Subcutaneous abdominal adipose tissue (tissue), 5 donors: ENCODE measurements around the gene ARSJ.

ENCODE experiments used
- H3K27ac ChIP-seq: one replicate; pipeline ENCODE4 v1.7.0; 2013; ENCODE audit warnings: low read depth, mild to moderate bottlenecking, inconsistent platforms, low read length, moderate library complexity
- H3K27me3 ChIP-seq, 5 donors: one replicate each; pipeline ENCODE4 v1.7.0; 2013; ENCODE audit warnings: low read length in 5 of 5, inconsistent platforms in 1 of 5; ENCODE audit not compliant: control insufficient read depth in 5 of 5, insufficient read depth in 4 of 5
- H3K36me3 ChIP-seq, 5 donors: one replicate each; pipeline ENCODE4 v1.7.0; 2013; ENCODE audit warnings: low read length in 5 of 5; ENCODE audit not compliant: control insufficient read depth in 5 of 5, insufficient read depth in 5 of 5
- H3K4me1 ChIP-seq, 5 donors: one replicate each; pipeline ENCODE4 v1.7.0; 2013; ENCODE audit warnings: low read length in 5 of 5, mild to moderate bottlenecking in 3 of 5, moderate library complexity in 1 of 5; ENCODE audit not compliant: control insufficient read depth in 5 of 5, insufficient read depth in 5 of 5
- H3K4me3 ChIP-seq, 5 donors: one replicate each; pipeline ENCODE4 v1.7.0; 2013; ENCODE audit warnings: low read length in 5 of 5, low read depth in 1 of 5
- H3K9ac ChIP-seq, 5 donors: one replicate each; pipeline ENCODE4 v1.7.0; 2013; ENCODE audit warnings: low read length in 5 of 5, mild to moderate bottlenecking in 4 of 5, moderate library complexity in 3 of 5
- H3K9me3 ChIP-seq, 5 donors: one replicate each; pipeline ENCODE4 v1.7.0; 2013; ENCODE audit warnings: low read length in 5 of 5; ENCODE audit not compliant: control insufficient read depth in 5 of 5
- donor health status: healthy.
- donor health status: healthy.
- donor health status: healthy.
- donor health status: healthy.
- donor health status: healthy.

The ARSJ gene

GRCh38 chr4:113990886-113991285, 11.4 kb upstream of the ARSJ start:
- Histone ChIP-seq H3K27me3 (no peaks in the 10 kb centered on the region), H3K36me3 (no peaks in the 10 kb centered on the region), H3K27ac (no peak overlapping the region), H3K9ac (no peak overlapping the region), H3K4me3 (no peak overlapping the region), H3K9me3 (peaks cover 0 to 2% (median 0%) of the 10 kb centered on the region in 5 donors), H3K4me1 (no peaks in the 10 kb centered on the region)

GRCh38 chr4:113987382-113987941, 8.0 kb upstream of the ARSJ start:
- Histone ChIP-seq H3K4me3 (no peak overlapping the region), H3K9me3 (peaks cover 0 to 2% (median 0%) of the 10 kb centered on the region in 5 donors), H3K4me1 (no peaks in the 10 kb centered on the region), H3K36me3 (no peaks in the 10 kb centered on the region), H3K27me3 (no peaks in the 10 kb centered on the region), H3K27ac (no peak overlapping the region), H3K9ac (no peak overlapping the region)

GRCh38 chr4:113982181-113982580, 2.7 kb upstream of the ARSJ start:
- peaks cover 0 to 18% (median 16%) of the 10 kb centered on the region in 5 donors for H3K4me1 ChIP-seq
- no peak overlapping the region for H3K27ac ChIP-seq
- no peak overlapping the region for H3K4me3 ChIP-seq
- H3K27me3 ChIP-seq, result peaks cover 0 to 14% (median 8%) of the 10 kb centered on the region in 5 donors
- no peaks in the 10 kb centered on the region for H3K9me3 ChIP-seq
- H3K36me3 ChIP-seq, result no peaks in the 10 kb centered on the region
- no peak overlapping the region for H3K9ac ChIP-seq

GRCh38 chr4:113981591-113981990, 2.1 kb upstream of the ARSJ start:
- no peak overlapping the region for H3K4me3 ChIP-seq
- no peak overlapping the region for H3K27ac ChIP-seq
- no peak overlapping the region for H3K9ac ChIP-seq
- no peaks in the 10 kb centered on the region for H3K36me3 ChIP-seq
- H3K4me1 ChIP-seq, result peaks cover 0 to 18% (median 16%) of the 10 kb centered on the region in 5 donors
- no peaks in the 10 kb centered on the region for H3K9me3 ChIP-seq
- peaks cover 0 to 14% (median 8%) of the 10 kb centered on the region in 5 donors for H3K27me3 ChIP-seq

GRCh38 chr4:113979905-113980615, 613 bp upstream of the ARSJ start:
- Histone ChIP-seq H3K9ac (peak overlapping the region in 2 of 5 donors; percentile 60 to 72), H3K36me3 (no peaks in the 10 kb centered on the region), H3K4me1 (peaks cover 0 to 18% (median 16%) of the 10 kb centered on the region in 5 donors), H3K27ac (peak overlapping the region; percentile 8), H3K9me3 (no peaks in the 10 kb centered on the region), H3K4me3 (peak overlapping the region; percentile 67 to 82 (median 72)), H3K27me3 (peaks cover 0 to 14% (median 8%) of the 10 kb centered on the region in 5 donors)

GRCh38 chr4:113978561-113979147, 793 bp downstream of the ARSJ start:
- H3K4me1 ChIP-seq, result peaks cover 0 to 18% (median 16%) of the 10 kb centered on the region in 5 donors
- peak overlapping the region; percentile 7 for H3K27ac ChIP-seq
- H3K27me3 ChIP-seq, result peaks cover 0 to 14% (median 8%) of the 10 kb centered on the region in 5 donors
- H3K36me3 ChIP-seq, result no peaks in the 10 kb centered on the region
- peaks cover 0 to 10% (median 0%) of the 10 kb centered on the region in 5 donors for H3K9me3 ChIP-seq
- peak overlapping the region; percentile 35 to 82 (median 71) for H3K4me3 ChIP-seq
- H3K9ac ChIP-seq, result peak overlapping the region in 2 of 5 donors; percentile 60 to 64

- peak overlapping the region in 1 of 5 donors; percentile 82 for H3K4me3 ChIP-seq
- peak overlapping the region; percentile 7 for H3K27ac ChIP-seq
- no peaks in the 10 kb centered on the region for H3K36me3 ChIP-seq
- H3K4me1 ChIP-seq, result peaks cover 0 to 18% (median 16%) of the 10 kb centered on the region in 5 donors
- peaks cover 0 to 10% (median 0%) of the 10 kb centered on the region in 5 donors for H3K9me3 ChIP-seq
- H3K9ac ChIP-seq, result no peak overlapping the region
- peaks cover 0 to 14% (median 8%) of the 10 kb centered on the region in 5 donors for H3K27me3 ChIP-seq
Observed at GRCh38 chr4:113978105-113978504, 1.3 kb downstream of the ARSJ start.

GRCh38 chr4:113977526-113977855, 2.0 kb downstream of the ARSJ start:
- H3K4me3 ChIP-seq, result no peak overlapping the region
- peaks cover 0 to 10% (median 0%) of the 10 kb centered on the region in 5 donors for H3K9me3 ChIP-seq
- peaks cover 0 to 14% (median 8%) of the 10 kb centered on the region in 5 donors for H3K27me3 ChIP-seq
- H3K36me3 ChIP-seq, result no peaks in the 10 kb centered on the region
- no peak overlapping the region for H3K9ac ChIP-seq
- no peak overlapping the region for H3K27ac ChIP-seq
- peaks cover 0 to 18% (median 16%) of the 10 kb centered on the region in 5 donors for H3K4me1 ChIP-seq

GRCh38 chr4:113976741-113977525, 2.5 kb downstream of the ARSJ start:
- Histone ChIP-seq H3K27ac (peak overlapping the region; percentile 5), H3K9ac (no peak overlapping the region), H3K9me3 (peaks cover 0 to 10% (median 0%) of the 10 kb centered on the region in 5 donors), H3K4me1 (peaks cover 0 to 18% (median 16%) of the 10 kb centered on the region in 5 donors), H3K36me3 (no peaks in the 10 kb centered on the region), H3K27me3 (peaks cover 0 to 11% (median 8%) of the 10 kb centered on the region in 5 donors), H3K4me3 (no peak overlapping the region)
